ENCODE measurements around the gene LRRC74A.

DNA sequence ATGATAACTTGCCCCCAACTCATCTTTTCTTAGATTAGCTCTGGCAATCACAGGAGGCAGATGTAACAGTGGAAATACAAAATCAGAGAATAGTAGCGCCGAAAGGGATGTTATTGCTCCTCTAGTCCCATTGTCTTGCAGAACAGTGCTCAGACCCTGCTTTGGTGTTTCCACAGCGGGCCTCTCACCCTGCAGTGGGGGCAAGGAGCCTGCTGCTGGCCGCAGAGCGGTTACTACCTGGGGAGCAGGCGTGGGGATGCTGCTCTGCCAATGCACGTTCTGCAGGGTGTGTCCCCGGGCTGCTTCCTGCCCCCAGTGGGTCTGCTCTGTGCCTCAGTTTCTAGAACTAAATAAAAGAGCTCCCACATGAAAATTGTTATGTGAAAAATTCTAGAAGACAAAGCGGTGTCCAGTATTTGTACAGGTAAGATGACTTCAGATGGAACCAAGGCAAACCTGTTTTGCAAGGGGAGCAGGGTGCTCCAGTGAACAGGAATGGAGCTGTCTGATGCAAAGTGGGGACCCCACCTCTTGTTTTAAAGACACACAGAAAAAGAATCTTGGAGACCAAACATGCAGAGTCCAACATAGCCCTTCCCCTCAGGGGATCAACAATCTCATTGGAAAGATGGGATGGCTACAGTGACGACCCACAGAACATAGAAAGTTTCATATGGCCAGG is 35.5 kb downstream of the LRRC74A start:
- TF ChIP-seq, protein P1, sequence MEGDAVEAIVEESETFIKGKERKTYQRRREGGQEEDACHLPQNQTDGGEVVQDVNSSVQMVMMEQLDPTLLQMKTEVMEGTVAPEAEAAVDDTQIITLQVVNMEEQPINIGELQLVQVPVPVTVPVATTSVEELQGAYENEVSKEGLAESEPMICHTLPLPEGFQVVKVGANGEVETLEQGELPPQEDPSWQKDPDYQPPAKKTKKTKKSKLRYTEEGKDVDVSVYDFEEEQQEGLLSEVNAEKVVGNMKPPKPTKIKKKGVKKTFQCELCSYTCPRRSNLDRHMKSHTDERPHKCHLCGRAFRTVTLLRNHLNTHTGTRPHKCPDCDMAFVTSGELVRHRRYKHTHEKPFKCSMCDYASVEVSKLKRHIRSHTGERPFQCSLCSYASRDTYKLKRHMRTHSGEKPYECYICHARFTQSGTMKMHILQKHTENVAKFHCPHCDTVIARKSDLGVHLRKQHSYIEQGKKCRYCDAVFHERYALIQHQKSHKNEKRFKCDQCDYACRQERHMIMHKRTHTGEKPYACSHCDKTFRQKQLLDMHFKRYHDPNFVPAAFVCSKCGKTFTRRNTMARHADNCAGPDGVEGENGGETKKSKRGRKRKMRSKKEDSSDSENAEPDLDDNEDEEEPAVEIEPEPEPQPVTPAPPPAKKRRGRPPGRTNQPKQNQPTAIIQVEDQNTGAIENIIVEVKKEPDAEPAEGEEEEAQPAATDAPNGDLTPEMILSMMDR (IDR thresholded peaks at IDR 0.05; ENCODE audit: extremely low read depth in 1 of 2, insufficient read depth in 1 of 2, low read depth in 1 of 2, low read length in 2 of 2), result no peak
- TF ChIP-seq POLR2A (IDR thresholded peaks at IDR 0.05; ENCODE audit: low read depth, low read length), result no peak
- no peak for TF ChIP-seq MYC (IDR thresholded peaks at IDR 0.05; ENCODE audit: low read depth, low read length)

All from endothelial cell of umbilical vein (primary cell).